Gastroesophageal sphincter (tissue), 3 donors: Measurements from ENCODE around the gene TRIM54.

Experiments used
- CTCF ChIP-seq, 4 experiments: fragments of 200-600 bp in 2 of 4; fragments of 450-650 bp in 2 of 4; sonication (generic) in 1 of 4; IDR thresholded peaks; one replicate each; pipeline ENCODE4 v1.5.1; 2017 to 2019; ENCODE audit warnings: antibody characterized with exemption in 4 of 4, mild to moderate bottlenecking in 2 of 4, moderate library complexity in 2 of 4
- POLR2A ChIP-seq, 2 donors: fragments of 450-650 bp; IDR thresholded peaks; one replicate each; pipeline ENCODE4 v1.6.1; 2017; ENCODE audit warnings: antibody characterized with exemption in 2 of 2, mild to moderate bottlenecking in 2 of 2, moderate library complexity in 1 of 2
- POLR2AphosphoS5 ChIP-seq: sonication (generic); formaldehyde crosslinking; IDR thresholded peaks from one replicate; pipeline ENCODE4 v1.6.1; 2017; ENCODE audit warnings: antibody characterized with exemption

- TF ChIP-seq POLR2A (IDR thresholded peaks at IDR 0.05), result no peak
- TF ChIP-seq CTCF (IDR thresholded peaks at IDR 0.05), result no peak
- TF ChIP-seq POLR2AphosphoS5, result no peak
Measured at GRCh38 chr2:27255660-27256059, 26.6 kb upstream of the TRIM54 start.
